CD14-positive monocyte (primary cell): ENCODE results near the gene STRIP2. TPM values are rescaled to one million over a fixed set of nuclear protein-coding genes. Genes with fewer than 3 reads are reported as not detected.

Experiments
- DNase-seq, 3 donors: peaks; one replicate each; pipeline ENCODE4 v3.0.0-alpha.2; 2011 to 2022
- H2AFZ ChIP-seq: 2 replicates; pipeline ENCODE4 v1.6.0; 2012; ENCODE audit warnings: mild to moderate bottlenecking, low read depth, low read length, inconsistent platforms; ENCODE audit not compliant: insufficient read depth, poor library complexity, severe bottlenecking
- H3K27ac ChIP-seq, 2 donors: 1 replicate in 1 of 2; 2 replicates in 1 of 2; pipeline ENCODE4 v1.5.1; 2012 to 2013; ENCODE audit warnings: low read length in 2 of 2, control low read depth in 1 of 2, inconsistent platforms in 1 of 2, low read depth in 1 of 2, mild to moderate bottlenecking in 1 of 2
- H3K27me3 ChIP-seq, 2 donors: one replicate each; pipeline versions ENCODE4 v1.6.0 to v1.6.1; 2011 to 2013; ENCODE audit warnings: low read length in 2 of 2; ENCODE audit not compliant: control insufficient read depth in 2 of 2, insufficient read depth in 2 of 2
- H3K36me3 ChIP-seq, 2 donors: replicated peaks in 1 of 2; 1 replicate in 1 of 2; 2 replicates in 1 of 2; pipeline versions ENCODE4 v1.5.1 to v1.6.1; 2012 to 2013; ENCODE audit warnings: low read length in 2 of 2, control low read depth in 1 of 2, inconsistent platforms in 1 of 2, mild to moderate bottlenecking in 1 of 2; ENCODE audit not compliant: insufficient read depth in 2 of 2, control insufficient read depth in 1 of 2
- H3K4me1 ChIP-seq, 2 donors: 1 replicate in 1 of 2; 2 replicates in 1 of 2; pipeline versions ENCODE4 v1.5.1 to v1.6.1; 2012 to 2013; ENCODE audit warnings: low read length in 2 of 2, control low read depth in 1 of 2, inconsistent platforms in 1 of 2, mild to moderate bottlenecking in 1 of 2, moderate library complexity in 1 of 2; ENCODE audit not compliant: insufficient read depth in 2 of 2, control insufficient read depth in 1 of 2
- H3K4me2 ChIP-seq: replicated peaks from 2 replicates; pipeline ENCODE3; 2012; ENCODE audit warnings: low read length, moderate library complexity, mild to moderate bottlenecking; ENCODE audit not compliant: poor library complexity, severe bottlenecking; ENCODE audit errors: extremely low read depth
- H3K4me3 ChIP-seq, 3 experiments: fragments of 200-600 bp in 1 of 3; sonication (generic) in 1 of 3; replicated peaks in 1 of 3; 1 replicate in 2 of 3; 2 replicates in 1 of 3; pipeline ENCODE4 v1.5.1; 2011 to 2013; ENCODE audit warnings: low read length in 3 of 3, mild to moderate bottlenecking in 3 of 3, control low read depth in 2 of 3, low read depth in 2 of 3, inconsistent platforms in 1 of 3, moderate library complexity in 1 of 3
- H3K79me2 ChIP-seq: 2 replicates; pipeline ENCODE4 v1.6.0; 2012; ENCODE audit warnings: mild to moderate bottlenecking, control low read depth, inconsistent platforms, low read length, moderate library complexity; ENCODE audit not compliant: insufficient read depth
- H3K9ac ChIP-seq: 2 replicates; pipeline ENCODE4 v1.6.0; 2017; ENCODE audit warnings: low read length, mild to moderate bottlenecking; ENCODE audit not compliant: insufficient read depth, poor library complexity, severe bottlenecking
- H3K9me3 ChIP-seq, 2 donors: replicated peaks in 1 of 2; 1 replicate in 1 of 2; 2 replicates in 1 of 2; pipeline versions ENCODE4 v1.5.1 to v1.6.1; 2012 to 2013; ENCODE audit warnings: low read length in 2 of 2, control low read depth in 1 of 2; ENCODE audit not compliant: control insufficient read depth in 1 of 2, insufficient read depth in 1 of 2
- H4K20me1 ChIP-seq: 2 replicates; pipeline ENCODE4 v1.6.0; 2012; ENCODE audit warnings: mild to moderate bottlenecking, low read length, control low read depth, moderate library complexity; ENCODE audit not compliant: insufficient read depth
- H3K27ac Mint-ChIP-seq, 7 donors: one replicate each; pipeline ENCODE4 v1.8.0; 2020; ENCODE audit warnings: mild to moderate bottlenecking in 7 of 7, mixed read lengths in 7 of 7, moderate library complexity in 6 of 7, inconsistent platforms in 2 of 7
- H3K27me3 Mint-ChIP-seq, 3 donors: one replicate each; pipeline ENCODE4 v1.8.0; 2021 to 2022; ENCODE audit warnings: low read depth in 3 of 3, mild to moderate bottlenecking in 3 of 3, mixed read lengths in 3 of 3, moderate library complexity in 3 of 3, inconsistent platforms in 1 of 3
- H3K36me3 Mint-ChIP-seq, 2 donors: one replicate each; pipeline ENCODE4 v1.8.0; 2020; ENCODE audit warnings: mixed read lengths in 2 of 2, inconsistent platforms in 1 of 2, mild to moderate bottlenecking in 1 of 2
- H3K4me1 Mint-ChIP-seq: one replicate; pipeline ENCODE4 v1.8.0; 2020; ENCODE audit warnings: mild to moderate bottlenecking, mixed read lengths
- H3K4me3 Mint-ChIP-seq, 2 donors: one replicate each; pipeline ENCODE4 v1.8.0; 2020; ENCODE audit warnings: mild to moderate bottlenecking in 2 of 2, mixed read lengths in 2 of 2, moderate library complexity in 1 of 2
- H3K9me3 Mint-ChIP-seq, 7 donors: one replicate each; pipeline ENCODE4 v1.8.0; 2020 to 2022; ENCODE audit warnings: mixed read lengths in 7 of 7, mild to moderate bottlenecking in 6 of 7, moderate library complexity in 6 of 7, inconsistent platforms in 2 of 7
- WGBS: methylation state at CpG from one replicate; pipeline ENCODE4 v1.1.5; 2013; ENCODE audit warnings: missing lambda C conversion rate; ENCODE audit not compliant: insufficient coverage; 5-methylcytosine and 5-hydroxymethylcytosine counted together
- intact Hi-C, 2 donors: fragments of 100-400 bp; cut with micrococcal nuclease; formaldehyde crosslinking; loops; one replicate each; pipeline versions ENCODE4 v1.15.0 to v1.15.1; 2023
- polyA plus RNA-seq, 3 donors: library from polyadenylated mRNA; depleted of rRNA in 1 of 3; unstranded in 2 of 3; stranded (reverse) in 1 of 3; fragments of 300-500 nt in 2 of 3; fragments of >200 nt in 1 of 3; fragmentation: Illumina TruSeq in 2 of 3; gene quantifications; 1 replicate in 2 of 3; 2 replicates in 1 of 3; pipeline ENCODE4 v1.2.3, GENCODE V29; 2012 to 2021
- TF ChIP-seq, protein P1 (sequence below): fragments of 200-600 bp; IDR thresholded peaks from one replicate; pipeline ENCODE4 v1.8.0; 2022; ENCODE audit warnings: antibody characterized with exemption, mild to moderate bottlenecking

STRIP2 gene
- polyA plus RNA-seq, 3 donors, result 0.11 to 0.12 TPM; not detected in 1

DNA sequence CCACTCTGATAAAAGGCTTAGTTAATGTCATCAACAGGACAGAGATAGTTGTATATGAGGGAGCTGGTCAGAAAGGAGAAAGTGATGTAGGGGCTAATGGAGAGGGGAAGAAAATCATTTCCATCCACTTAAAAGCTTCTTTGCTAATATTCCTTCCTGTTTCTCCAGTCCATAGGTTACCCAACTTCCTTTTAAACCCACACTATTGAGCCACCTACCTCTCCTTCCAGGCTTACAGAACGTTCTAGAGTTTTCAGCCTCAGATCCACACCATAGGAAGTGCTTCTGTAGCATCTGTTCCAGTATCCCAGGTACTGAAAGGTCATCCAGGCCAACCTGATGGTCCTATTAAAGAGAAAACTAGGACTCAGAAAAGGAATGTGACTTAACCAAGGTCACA lies 28.2 kb downstream of the STRIP2 start:
- peaks cover 9 to 23% (median 13%) of the 10 kb centered on the region in 3 donors for H3K27me3 Mint-ChIP-seq
- H3K27ac Mint-ChIP-seq, result peak overlapping the region in 2 of 7 donors; percentile 43 to 46
- Histone ChIP-seq H3K27me3 (peaks cover 2 to 28% of the 10 kb centered on the region in 2 donors), H3K27ac (no peak overlapping the region), H3K36me3 (no peaks in the 10 kb centered on the region), H3K9ac (no peak overlapping the region), H3K4me1 (peaks cover 23 to 25% of the 10 kb centered on the region in 2 donors), H3K9me3 (no peaks in the 10 kb centered on the region), H4K20me1 (no peaks in the 10 kb centered on the region), H3K4me3 (no peak overlapping the region), H3K79me2 (no peaks in the 10 kb centered on the region), H2AFZ (no peak overlapping the region), H3K4me2 (peak overlapping the region; percentile 14)
- peaks cover 0 to 1% (median 0%) of the 10 kb centered on the region in 7 donors for H3K9me3 Mint-ChIP-seq
- no CpG with 5 or more reads among the region's 1 CpG for WGBS
- peaks cover 7 to 12% of the 10 kb centered on the region in 2 donors for H3K36me3 Mint-ChIP-seq
- intact Hi-C loops, result no loop called here
- DNase-seq, result peak; percentile 30 to 60 (median 57)
- H3K4me1 Mint-ChIP-seq, result peaks cover 2% of the 10 kb centered on the region
- TF ChIP-seq, protein P1, sequence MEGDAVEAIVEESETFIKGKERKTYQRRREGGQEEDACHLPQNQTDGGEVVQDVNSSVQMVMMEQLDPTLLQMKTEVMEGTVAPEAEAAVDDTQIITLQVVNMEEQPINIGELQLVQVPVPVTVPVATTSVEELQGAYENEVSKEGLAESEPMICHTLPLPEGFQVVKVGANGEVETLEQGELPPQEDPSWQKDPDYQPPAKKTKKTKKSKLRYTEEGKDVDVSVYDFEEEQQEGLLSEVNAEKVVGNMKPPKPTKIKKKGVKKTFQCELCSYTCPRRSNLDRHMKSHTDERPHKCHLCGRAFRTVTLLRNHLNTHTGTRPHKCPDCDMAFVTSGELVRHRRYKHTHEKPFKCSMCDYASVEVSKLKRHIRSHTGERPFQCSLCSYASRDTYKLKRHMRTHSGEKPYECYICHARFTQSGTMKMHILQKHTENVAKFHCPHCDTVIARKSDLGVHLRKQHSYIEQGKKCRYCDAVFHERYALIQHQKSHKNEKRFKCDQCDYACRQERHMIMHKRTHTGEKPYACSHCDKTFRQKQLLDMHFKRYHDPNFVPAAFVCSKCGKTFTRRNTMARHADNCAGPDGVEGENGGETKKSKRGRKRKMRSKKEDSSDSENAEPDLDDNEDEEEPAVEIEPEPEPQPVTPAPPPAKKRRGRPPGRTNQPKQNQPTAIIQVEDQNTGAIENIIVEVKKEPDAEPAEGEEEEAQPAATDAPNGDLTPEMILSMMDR, result no peak
- H3K4me3 Mint-ChIP-seq, result no peak overlapping the region

DNA sequence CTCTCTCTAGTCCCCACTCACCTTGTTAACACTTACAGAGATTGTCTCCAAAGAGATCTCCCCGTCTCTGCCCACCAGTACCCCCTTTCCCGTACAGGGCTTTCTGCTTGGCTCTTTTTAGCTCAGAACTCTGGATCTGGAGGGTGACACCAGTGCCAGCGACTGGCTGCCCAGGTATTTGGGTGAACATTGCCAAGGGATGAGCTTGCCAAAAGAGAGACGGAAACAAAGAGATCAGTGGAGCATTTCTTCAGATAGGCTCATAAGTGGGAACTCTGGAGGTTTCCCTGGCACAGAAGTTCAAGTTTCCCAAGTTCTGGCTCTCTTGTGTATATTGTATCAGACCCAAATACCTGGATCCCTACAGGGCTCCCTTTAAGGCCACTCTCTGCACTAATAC lies 30.0 kb downstream of the STRIP2 start:
- no peak overlapping the region for H3K4me3 ChIP-seq
- peak overlapping the region in 1 of 2 donors; percentile 44 for H3K4me3 Mint-ChIP-seq
- H3K9ac ChIP-seq, result no peak overlapping the region
- TF ChIP-seq, protein P1, result no peak
- WGBS, result 83% methylated on average over 2 of the region's 4 CpGs
- no peaks in the 10 kb centered on the region for H3K9me3 Mint-ChIP-seq
- H3K27me3 Mint-ChIP-seq, result peaks cover 8 to 15% (median 13%) of the 10 kb centered on the region in 3 donors
- H3K36me3 Mint-ChIP-seq, result peaks cover 0 to 8% of the 10 kb centered on the region in 2 donors
- no peaks in the 10 kb centered on the region for H3K79me2 ChIP-seq
- no peaks in the 10 kb centered on the region for H3K36me3 ChIP-seq
- no peaks in the 10 kb centered on the region for H4K20me1 ChIP-seq
- no peak overlapping the region for H3K27ac ChIP-seq
- H3K9me3 ChIP-seq, result no peaks in the 10 kb centered on the region
- H2AFZ ChIP-seq, result no peak overlapping the region
- peak overlapping the region in 1 of 7 donors; percentile 70 for H3K27ac Mint-ChIP-seq
- intact Hi-C loops, result no loop called here
- H3K4me1 Mint-ChIP-seq, result peaks cover 2% of the 10 kb centered on the region
- no peak overlapping the region for H3K4me2 ChIP-seq
- H3K4me1 ChIP-seq, result peaks cover 23 to 25% of the 10 kb centered on the region in 2 donors
- peaks cover 2 to 25% of the 10 kb centered on the region in 2 donors for H3K27me3 ChIP-seq
- no peak for DNase-seq
